Sigmoid colon (tissue), 7 donors: ENCODE results near the gene KIF21A. TPM values are rescaled to one million over a fixed set of nuclear protein-coding genes. Genes with fewer than 3 reads are reported as not detected.
"Not testable (repeated sequence)": the region's sequence is repeated elsewhere in the genome, so short reads cannot be mapped to it uniquely, and the experiment has no call there.

Experiments used
- DNase-seq: peaks from one replicate; pipeline ENCODE4 v3.0.0-alpha.2; 2019
- H3K27ac ChIP-seq, 4 donors: fragments of 200-600 bp; sonication (generic); one replicate each; pipeline ENCODE4 v1.5.1; 2016 to 2019; ENCODE audit warnings: mild to moderate bottlenecking in 1 of 4
- H3K27me3 ChIP-seq, 3 donors: fragments of 200-600 bp; sonication (generic); one replicate each; pipeline ENCODE4 v1.5.1; 2019; ENCODE audit warnings: mild to moderate bottlenecking in 1 of 3
- H3K36me3 ChIP-seq, 4 donors: fragments of 200-600 bp; sonication (generic); one replicate each; pipeline ENCODE4 v1.5.1; 2016 to 2019
- H3K4me1 ChIP-seq, 4 donors: fragments of 200-600 bp; sonication (generic); one replicate each; pipeline ENCODE4 v1.5.1; 2017 to 2019
- H3K4me3 ChIP-seq, 4 donors: fragments of 200-600 bp; sonication (generic); one replicate each; pipeline ENCODE4 v1.5.1; 2017 to 2019; ENCODE audit warnings: mild to moderate bottlenecking in 2 of 4, moderate library complexity in 1 of 4
- H3K9me3 ChIP-seq, 4 donors: fragments of 200-600 bp in 3 of 4; sonication (generic) in 3 of 4; one replicate each; pipeline versions ENCODE4 v1.5.1 to v1.6.1; 2013 to 2019
- EP300 ChIP-seq, 4 donors: sonication (generic); formaldehyde crosslinking; IDR thresholded peaks; one replicate each; pipeline ENCODE4 v1.6.1; 2017; ENCODE audit warnings: antibody characterized with exemption in 4 of 4
- POLR2A ChIP-seq, 2 donors: fragments of 450-650 bp; IDR thresholded peaks; one replicate each; pipeline ENCODE4 v1.6.1; 2016; ENCODE audit warnings: antibody characterized with exemption in 2 of 2, mild to moderate bottlenecking in 2 of 2, moderate library complexity in 2 of 2
- POLR2AphosphoS5 ChIP-seq, 4 donors: sonication (generic); formaldehyde crosslinking; IDR thresholded peaks; one replicate each; pipeline ENCODE4 v1.6.1; 2017; ENCODE audit warnings: antibody characterized with exemption in 4 of 4
- WGBS, 2 donors: extraction: QIAGEN DNeasy Blood & Tissue Kit; methylation state at CpG; one replicate each; pipeline ENCODE4 v1.1.7; 2013; 5-methylcytosine and 5-hydroxymethylcytosine counted together
- intact Hi-C: fragments of 100-400 bp; cut with DNase I; formaldehyde crosslinking; loops from one replicate; pipeline ENCODE4 v1.15.1; 2023
- polyA plus RNA-seq, 3 donors: library from polyadenylated mRNA; stranded (reverse); fragments of 200-250 nt; gene quantifications; one replicate each; pipeline ENCODE4 v1.2.3, GENCODE V29; 2013
- total RNA-seq, 4 donors: library from RNA; depleted of rRNA; stranded (reverse); fragments of >200 nt; gene quantifications; one replicate each; pipeline ENCODE4 v1.1.0, GENCODE V29; 2016
- TF ChIP-seq, protein P1 (sequence below), 4 experiments: fragments of 450-650 bp in 3 of 4; fragments of 200-600 bp in 1 of 4; IDR thresholded peaks; one replicate each; pipeline ENCODE4 v1.5.1; 2016 to 2019; ENCODE audit warnings: antibody characterized with exemption in 4 of 4, mild to moderate bottlenecking in 3 of 4, moderate library complexity in 2 of 4
- donor health status: healthy with polysubstance abuse.
- donor health status: Bipolar disorder and iron deficiency.
- donor health status: healthy.

Gene KIF21A
- total and polyA plus RNA-seq, 7 donors: 9.3 to 23.9 (median 16.9) TPM

DNA sequence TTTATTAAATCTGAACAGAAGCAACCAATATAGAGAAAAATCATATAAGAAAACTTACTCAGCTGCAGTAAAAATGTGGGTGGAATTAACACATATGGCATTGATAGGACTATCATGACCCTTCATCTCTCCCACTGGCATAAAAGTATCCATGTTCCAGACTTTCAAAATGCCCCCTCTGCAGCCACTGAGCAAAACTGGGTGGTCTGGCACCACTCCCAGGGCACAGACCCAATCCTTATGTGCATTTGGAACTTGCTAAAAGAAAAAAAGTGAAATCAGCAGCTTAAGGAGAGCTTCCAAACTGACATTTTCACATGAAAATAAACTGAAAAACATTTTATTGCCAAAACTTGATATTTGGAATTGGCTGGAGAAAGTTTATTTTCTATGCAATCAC lies 141.5 kb downstream of the KIF21A start:
- DNase-seq: no peak
- no peak overlapping the region for H3K4me3 ChIP-seq
- H3K4me1 ChIP-seq: no peaks in the 10 kb centered on the region
- no peaks in the 10 kb centered on the region for H3K27me3 ChIP-seq
- intact Hi-C loops: no loop called here
- H3K9me3 ChIP-seq: no peaks in the 10 kb centered on the region
- peaks cover 0 to 8% (median under 1%) of the 10 kb centered on the region in 4 donors for H3K36me3 ChIP-seq
- H3K27ac ChIP-seq: no peak overlapping the region
- no peak for TF ChIP-seq POLR2A (IDR thresholded peaks at IDR 0.05)
- TF ChIP-seq EP300 (IDR thresholded peaks at IDR 0.05): no peak
- TF ChIP-seq POLR2AphosphoS5 (IDR thresholded peaks at IDR 0.05): no peak

DNA sequence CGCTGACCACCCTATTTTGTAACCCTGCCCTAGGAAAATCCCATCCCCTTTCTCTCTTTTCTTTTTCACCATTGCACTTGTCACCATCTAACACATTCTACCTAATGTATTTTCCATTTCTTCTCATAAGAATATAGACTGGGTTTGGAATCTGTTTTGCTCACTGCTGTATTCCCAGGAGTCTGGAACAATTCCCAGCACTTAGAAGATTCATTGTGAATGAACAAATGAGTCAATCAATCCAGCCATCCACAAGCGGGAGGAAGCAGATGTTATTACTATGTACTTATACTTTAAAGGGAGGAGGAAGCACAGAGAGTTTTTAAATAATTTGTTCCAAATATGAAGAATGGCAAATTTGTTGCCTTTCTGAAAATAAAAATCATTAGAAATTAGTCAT lies 142.1 kb downstream of the KIF21A start:
- H3K27me3 ChIP-seq: no peaks in the 10 kb centered on the region
- no peak overlapping the region for H3K27ac ChIP-seq
- TF ChIP-seq POLR2AphosphoS5 (IDR thresholded peaks at IDR 0.05): no peak
- no peak for TF ChIP-seq EP300 (IDR thresholded peaks at IDR 0.05)
- no peak for TF ChIP-seq POLR2A (IDR thresholded peaks at IDR 0.05)
- TF ChIP-seq, protein P1, sequence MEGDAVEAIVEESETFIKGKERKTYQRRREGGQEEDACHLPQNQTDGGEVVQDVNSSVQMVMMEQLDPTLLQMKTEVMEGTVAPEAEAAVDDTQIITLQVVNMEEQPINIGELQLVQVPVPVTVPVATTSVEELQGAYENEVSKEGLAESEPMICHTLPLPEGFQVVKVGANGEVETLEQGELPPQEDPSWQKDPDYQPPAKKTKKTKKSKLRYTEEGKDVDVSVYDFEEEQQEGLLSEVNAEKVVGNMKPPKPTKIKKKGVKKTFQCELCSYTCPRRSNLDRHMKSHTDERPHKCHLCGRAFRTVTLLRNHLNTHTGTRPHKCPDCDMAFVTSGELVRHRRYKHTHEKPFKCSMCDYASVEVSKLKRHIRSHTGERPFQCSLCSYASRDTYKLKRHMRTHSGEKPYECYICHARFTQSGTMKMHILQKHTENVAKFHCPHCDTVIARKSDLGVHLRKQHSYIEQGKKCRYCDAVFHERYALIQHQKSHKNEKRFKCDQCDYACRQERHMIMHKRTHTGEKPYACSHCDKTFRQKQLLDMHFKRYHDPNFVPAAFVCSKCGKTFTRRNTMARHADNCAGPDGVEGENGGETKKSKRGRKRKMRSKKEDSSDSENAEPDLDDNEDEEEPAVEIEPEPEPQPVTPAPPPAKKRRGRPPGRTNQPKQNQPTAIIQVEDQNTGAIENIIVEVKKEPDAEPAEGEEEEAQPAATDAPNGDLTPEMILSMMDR (IDR thresholded peaks at IDR 0.05): no peak
- WGBS, 2 donors: 84 to 92% methylated on average over 2 of the region's 2 CpGs
- H3K4me3 ChIP-seq: no peak overlapping the region
- intact Hi-C loops: no loop called here
- no peaks in the 10 kb centered on the region for H3K4me1 ChIP-seq
- H3K9me3 ChIP-seq: no peaks in the 10 kb centered on the region
- peaks cover 0 to 8% (median 0%) of the 10 kb centered on the region in 4 donors for H3K36me3 ChIP-seq
- no peak for DNase-seq

DNA sequence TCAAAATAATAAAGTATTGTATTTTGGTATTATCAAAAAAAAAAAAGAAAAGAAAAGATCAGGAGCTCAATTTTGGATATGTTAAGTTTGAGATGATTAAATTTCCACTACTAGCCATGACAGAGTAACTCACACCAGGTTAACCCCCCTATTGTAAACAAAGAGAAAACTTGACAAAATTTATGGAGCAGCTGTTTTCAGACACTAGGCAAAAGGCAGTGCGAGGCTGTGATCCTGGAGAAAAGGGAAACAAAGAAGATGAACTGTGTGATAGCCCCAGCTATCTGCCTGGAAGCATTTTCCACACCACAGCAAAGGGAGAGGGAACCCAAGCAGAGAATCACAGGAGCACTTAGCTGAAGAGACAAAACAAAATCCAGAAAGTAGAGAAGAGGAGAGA lies 145.0 kb downstream of the KIF21A start:
- 56 to 79% methylated on average over 1 of the region's 1 CpG for WGBS, 2 donors
- Histone ChIP-seq H3K9me3 (no peaks in the 10 kb centered on the region), H3K27ac (no peak overlapping the region), H3K4me3 (no peak overlapping the region), H3K4me1 (no peaks in the 10 kb centered on the region), H3K27me3 (no peaks in the 10 kb centered on the region), H3K36me3 (no peaks in the 10 kb centered on the region)
- DNase-seq: no peak
- TF ChIP-seq POLR2AphosphoS5 (IDR thresholded peaks at IDR 0.05) (no peak), POLR2A (IDR thresholded peaks at IDR 0.05) (no peak), EP300 (IDR thresholded peaks at IDR 0.05) (no peak)
- TF ChIP-seq, protein P1 (IDR thresholded peaks at IDR 0.05): no peak
- intact Hi-C loops: no loop called here

DNA sequence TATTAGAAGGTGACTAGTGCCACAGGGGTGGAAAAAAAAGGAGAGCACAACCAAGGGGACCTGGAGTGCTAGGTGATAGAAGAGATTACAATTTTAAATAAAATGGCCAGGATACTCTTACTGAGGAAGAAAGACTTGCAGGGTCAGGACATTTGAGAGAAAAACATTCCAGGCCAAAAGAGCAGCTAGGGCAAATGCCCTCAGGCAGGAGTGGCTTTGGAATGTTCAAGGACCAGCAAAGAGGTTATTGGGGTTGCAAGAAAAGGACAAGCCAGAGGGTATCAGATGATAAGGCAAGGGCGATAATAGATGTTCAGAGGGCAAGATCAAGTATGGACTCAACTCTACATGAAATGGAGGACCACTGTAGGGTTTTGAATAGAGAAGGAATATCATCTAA lies 146.4 kb downstream of the KIF21A start:
- no peaks in the 10 kb centered on the region for H3K4me1 ChIP-seq
- no peaks in the 10 kb centered on the region for H3K36me3 ChIP-seq
- DNase-seq: no peak
- TF ChIP-seq, protein P1 (IDR thresholded peaks at IDR 0.05): no peak
- TF ChIP-seq EP300 (IDR thresholded peaks at IDR 0.05): no peak
- TF ChIP-seq POLR2A (IDR thresholded peaks at IDR 0.05): no peak
- TF ChIP-seq POLR2AphosphoS5 (IDR thresholded peaks at IDR 0.05): no peak
- intact Hi-C loops: no loop called here
- H3K9me3 ChIP-seq: no peaks in the 10 kb centered on the region
- WGBS, 2 donors: 98 to 100% methylated on average over 1 of the region's 1 CpG
- no peak overlapping the region for H3K4me3 ChIP-seq
- H3K27me3 ChIP-seq: no peaks in the 10 kb centered on the region
- H3K27ac ChIP-seq: no peak overlapping the region

DNA sequence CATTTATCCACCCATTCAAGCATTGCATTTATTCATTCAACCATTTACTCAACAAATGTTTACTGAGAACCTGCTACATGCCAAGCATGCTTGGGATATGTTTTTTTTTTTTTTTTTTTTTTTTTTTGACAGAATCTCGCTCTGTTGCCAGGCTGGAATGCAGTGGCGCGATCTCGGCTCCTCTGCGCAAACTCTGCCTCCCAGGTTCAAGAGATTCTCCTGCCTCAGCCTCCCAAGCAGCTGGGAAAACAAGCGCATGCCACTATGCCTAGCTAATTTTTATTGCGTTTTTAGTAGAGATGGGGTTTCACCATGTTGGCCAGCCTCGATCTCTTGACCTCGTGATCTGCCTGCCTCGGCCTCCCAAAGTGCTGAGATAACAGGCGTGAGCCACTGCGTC lies 147.3 kb downstream of the KIF21A start:
- intact Hi-C loops, H3K27ac ChIP-seq, H3K4me3 ChIP-seq, H3K27me3 ChIP-seq, H3K9me3 ChIP-seq, H3K4me1 ChIP-seq, DNase-seq, H3K36me3 ChIP-seq: not testable (repeated sequence)
- 95 to 97% methylated on average over 12 of the region's 12 CpGs for WGBS, 2 donors

DNA sequence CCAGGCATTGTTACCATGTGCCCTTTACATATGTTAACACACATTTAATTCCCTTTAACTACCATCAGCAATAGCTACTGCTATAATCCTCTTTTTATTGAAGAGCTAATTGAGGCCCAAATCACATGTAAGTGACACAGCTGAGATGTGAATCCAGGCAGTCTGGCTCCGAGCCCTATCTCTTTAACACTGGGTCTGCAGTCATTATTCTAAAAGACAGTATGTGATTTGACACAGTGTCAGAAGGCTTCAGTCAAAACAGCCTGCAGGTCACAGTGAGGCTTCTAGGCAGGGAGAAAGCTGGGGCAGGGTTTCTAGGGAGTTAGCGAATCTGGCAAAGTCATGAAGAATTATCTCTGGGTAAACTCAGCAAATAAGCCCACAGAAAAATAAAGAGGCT lies 148.2 kb downstream of the KIF21A start:
- H3K9me3 ChIP-seq: no peaks in the 10 kb centered on the region
- no peak for DNase-seq
- 78 to 89% methylated on average over 2 of the region's 2 CpGs for WGBS, 2 donors
- no peak for TF ChIP-seq POLR2AphosphoS5 (IDR thresholded peaks at IDR 0.05)
- no peak for TF ChIP-seq POLR2A (IDR thresholded peaks at IDR 0.05)
- TF ChIP-seq EP300 (IDR thresholded peaks at IDR 0.05): no peak
- TF ChIP-seq, protein P1 (IDR thresholded peaks at IDR 0.05): no peak
- no peak overlapping the region for H3K4me3 ChIP-seq
- intact Hi-C loops: no loop called here
- no peaks in the 10 kb centered on the region for H3K27me3 ChIP-seq
- H3K36me3 ChIP-seq: no peaks in the 10 kb centered on the region
- no peak overlapping the region for H3K27ac ChIP-seq
- H3K4me1 ChIP-seq: no peaks in the 10 kb centered on the region
